Stimulated activated CD8-positive, alpha-beta memory T cell treated with anti-CD3 and anti-CD28 coated beads, Interleukin-2, amount 100 ng/mL, for 1 hour (primary cell): Measurements from ENCODE around the gene PUSL1.

Source experiments
- DNase-seq, 2 donors: peaks; one replicate each; pipeline ENCODE4 v3.0.0-alpha.2; 2020; ENCODE audit warnings: low read depth in 2 of 2

Gene PUSL1

DNA sequence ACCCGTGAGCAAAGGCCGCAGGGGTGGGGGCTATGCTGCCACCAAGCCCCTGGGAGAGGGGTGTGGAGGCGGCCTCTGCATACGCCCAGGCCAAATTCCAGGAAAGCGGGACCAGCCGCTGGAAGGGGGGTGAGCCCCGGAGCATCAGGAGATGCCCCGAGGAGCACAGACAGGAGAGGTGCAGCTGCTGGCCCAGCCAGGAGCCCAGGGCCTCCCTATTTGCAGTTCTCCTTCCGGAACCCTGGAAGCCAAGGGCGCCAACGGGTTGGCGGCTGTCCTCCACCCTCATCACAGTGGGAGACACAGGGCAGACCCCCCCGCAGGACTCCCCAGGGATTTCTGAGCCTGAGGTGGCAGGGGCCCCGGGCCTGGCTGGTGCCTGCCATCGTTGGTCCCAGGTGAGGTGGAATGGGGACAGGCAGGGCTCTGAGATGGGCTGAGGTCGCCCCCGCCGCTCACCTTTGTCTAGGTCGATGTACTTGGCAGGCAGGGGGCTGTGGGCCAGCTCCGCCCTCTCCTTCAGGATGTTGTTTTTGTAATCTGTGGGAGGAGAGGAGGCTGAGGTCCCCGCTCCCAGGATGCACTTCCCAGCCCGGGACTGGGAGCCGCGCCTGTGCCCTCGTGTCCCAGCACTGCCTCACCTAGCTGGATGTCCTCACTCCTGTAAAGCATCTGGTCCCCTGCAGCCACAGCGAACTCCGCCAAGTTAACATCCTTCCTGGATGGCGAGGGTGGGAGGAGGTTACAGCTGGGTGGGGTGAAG, 45.2 kb downstream of the PUSL1 start:
- DNase-seq, result no peak

DNA sequence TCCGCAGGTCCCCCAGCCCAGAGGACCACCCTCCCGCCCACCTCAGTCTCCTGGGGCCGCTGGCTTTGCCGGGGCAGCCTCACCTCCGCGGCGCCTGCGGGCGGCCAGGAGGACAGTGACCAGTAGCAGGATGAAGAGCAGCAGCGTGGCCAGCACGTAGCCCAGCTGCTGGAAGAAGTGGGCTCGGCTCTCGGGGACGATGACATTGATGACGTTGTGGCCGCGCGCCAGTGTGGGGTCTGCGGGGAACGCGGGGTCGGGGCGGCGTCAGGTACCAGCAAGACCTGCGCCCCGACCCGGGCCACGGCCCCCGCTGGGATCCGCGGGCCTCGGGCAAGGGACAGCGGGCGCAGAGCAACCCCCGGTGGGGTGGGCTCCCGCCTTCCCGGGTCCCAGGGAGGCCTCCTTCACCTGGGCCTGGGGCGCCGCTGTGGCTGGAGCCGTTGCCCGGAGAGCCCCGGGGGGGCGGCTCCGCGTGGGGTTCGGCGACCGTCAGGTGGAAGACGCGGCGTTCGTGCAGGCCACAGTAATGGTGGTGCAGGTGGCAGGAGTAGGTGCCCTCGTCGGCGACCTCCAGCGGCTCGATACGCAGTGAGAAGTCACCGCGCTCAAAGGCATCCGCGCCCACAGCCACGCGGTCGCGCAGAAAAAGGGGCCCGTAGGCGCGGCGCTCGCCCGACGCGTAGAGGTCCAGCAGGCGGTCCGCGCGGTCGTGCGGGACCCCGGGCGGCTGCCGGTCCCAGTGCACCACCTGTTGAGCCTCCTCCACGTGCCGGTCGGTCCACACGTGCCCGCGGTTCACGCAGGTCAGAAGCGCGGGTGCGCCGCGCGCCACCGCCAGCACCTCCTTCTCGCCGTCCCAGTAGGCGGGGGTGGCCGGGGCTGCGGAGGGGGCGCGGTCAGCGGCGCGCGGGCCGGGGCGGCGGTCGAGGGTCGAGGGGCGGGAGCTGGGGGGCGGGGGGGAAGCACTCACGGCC, 46.2 kb downstream of the PUSL1 start:
- DNase-seq, result no peak

DNA sequence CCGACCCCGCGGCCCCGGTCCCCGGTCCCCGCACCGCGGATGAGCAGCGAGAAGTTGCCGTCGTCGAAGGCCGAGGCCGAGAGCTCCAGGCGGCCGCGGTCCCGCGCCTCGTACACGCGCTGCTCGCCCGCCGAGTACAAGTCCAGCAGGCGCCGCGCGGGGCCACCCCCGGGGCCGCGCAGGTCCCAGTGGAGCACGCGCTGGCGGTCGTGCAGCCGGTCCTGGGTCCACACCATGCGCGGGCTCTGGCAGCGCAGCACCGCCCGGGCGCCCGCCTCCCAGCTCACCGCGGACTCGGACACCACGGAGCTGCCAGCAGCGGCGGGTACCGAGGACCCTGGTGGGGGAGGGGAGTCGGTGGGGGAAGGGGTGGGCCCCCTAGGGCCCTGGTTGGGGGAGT, 47.0 kb downstream of the PUSL1 start:
- no peak for DNase-seq

DNA sequence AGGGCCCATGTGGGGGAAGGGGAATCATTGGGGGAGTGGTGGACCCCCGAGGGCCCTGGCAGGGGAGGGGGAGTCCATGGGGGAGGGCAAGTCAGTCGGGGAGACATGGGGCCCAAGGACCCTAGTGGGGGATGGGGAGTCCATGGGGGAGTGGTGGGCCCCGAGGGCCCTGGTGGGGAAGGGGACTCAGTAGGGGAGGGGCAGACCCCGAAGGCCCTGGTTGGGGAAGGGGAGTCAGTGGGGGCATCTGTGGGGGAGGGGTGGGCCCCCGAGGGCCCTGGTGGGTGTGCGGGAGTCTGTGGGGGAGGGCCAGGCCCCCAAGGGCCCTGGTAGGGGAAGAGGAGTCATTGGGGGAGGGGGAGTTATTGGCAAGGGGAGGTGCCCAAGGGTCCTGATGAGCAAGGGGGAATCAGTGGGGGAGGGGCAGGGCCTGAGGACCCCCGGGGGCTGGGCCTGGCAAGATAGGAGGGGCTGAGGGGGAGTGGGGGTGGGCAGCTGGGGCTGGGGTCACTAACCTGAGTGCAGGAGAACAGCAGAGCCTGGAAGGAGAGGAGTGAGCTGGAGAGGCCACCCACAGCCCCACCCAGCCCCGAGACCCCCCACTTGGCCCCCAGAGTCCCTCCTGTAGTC, 47.9 kb downstream of the PUSL1 start:
- no peak for DNase-seq

DNA sequence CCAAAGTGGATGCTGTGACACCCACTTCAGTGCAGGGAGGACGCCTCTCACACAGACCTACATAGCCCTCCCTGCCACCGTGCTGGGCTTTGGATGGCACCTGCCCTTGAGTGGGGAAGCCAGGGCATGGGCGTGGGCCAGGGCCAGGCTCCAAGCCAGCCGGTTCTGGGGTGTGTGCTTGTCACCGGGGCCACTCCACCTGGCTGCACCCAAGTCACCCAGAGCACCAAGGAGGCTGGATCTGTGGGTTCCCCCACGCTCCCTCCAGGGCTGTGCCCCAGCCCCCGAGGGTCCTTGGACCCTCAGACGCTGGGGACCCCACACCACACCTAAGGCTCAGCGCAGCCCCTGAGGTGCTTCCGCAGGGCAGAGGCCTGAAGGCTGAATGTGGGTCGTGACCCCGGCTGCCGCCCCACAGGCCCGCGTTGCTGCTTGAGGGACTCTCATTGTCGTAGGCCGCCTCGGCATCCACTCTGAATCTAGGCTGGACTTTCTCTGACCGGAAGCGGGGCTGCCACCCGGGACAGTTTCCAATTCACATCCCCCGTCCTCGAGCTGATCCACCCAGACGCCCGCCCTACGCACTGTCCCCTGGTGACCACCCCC, 48.5 kb downstream of the PUSL1 start:
- DNase-seq, result no peak

DNA sequence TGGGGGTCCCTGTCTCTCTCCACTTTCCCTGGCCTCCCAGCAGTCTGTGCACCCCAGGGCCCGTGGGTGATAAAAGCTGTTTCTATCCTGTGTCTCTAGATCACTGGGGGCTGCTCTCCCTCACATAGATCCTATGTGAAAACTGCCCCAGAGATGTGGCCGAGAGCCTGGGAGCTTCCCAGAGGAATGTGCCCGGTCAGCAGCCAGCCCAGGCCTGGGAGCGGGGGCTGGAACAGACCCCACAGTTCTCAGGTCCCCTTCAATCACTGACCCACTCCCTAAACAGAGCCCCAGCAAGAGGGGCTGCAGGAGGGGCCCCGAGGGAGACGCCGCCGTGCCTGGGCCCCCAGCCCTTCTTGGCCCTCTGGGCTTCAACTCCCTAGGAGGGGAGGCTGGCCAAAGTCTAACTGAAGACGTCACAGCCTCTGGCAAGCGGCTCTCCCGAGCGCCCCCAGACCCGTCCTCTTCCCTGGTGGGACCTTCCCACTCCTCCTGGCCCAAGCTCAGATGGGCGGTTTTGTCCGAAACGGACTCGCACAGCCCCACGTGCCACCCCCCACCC, 49.6 kb downstream of the PUSL1 start:
- DNase-seq, result no peak

DNA sequence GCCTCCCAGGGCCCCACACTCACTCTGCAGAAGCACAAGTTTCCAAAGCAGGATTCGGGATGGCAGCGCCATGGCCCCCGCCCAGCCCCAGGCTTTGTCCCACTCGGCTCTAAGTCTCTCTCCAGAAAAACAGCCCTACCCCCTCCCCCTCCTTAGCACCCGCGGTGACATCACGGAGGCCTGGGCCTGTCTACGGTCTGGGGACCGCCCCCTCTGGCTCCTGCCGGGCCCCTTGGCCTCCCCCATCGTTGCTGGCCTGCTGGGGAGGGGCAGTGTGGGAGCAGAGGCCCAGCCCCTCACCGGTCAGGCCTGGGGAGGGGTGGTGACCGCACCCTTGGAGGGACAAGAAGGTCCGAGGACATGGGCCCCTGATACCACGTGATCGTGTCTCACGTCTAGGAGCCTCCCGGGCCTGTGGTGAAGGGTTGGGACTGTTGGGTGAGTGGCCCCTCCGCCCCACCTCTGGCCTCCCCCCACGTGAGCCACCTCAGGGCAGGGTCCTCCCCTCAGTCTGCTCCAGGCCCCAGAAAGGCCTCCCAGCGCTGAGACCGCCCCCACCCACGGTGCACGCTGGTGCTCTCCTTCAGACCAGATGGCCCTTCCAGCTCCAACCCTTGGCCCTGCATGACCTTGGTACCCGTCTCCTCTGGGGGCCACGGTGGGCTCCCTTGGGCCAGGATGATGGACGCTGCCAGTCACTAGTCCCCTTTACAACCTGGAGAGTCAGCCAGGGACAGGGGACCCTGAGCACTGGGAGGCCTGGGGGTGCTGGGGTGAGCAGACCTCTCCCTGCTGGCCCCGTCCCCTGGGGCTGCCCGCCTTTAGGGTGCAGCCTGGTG, 50.3 kb downstream of the PUSL1 start, which contains the start of gene MXRA8:
Gene MXRA8, minus strand, starts transcription at position 123 of the 839 bp plus-strand sequence. Its CDS starts 51 bp downstream, at position 72.
- no peak for DNase-seq

DNA sequence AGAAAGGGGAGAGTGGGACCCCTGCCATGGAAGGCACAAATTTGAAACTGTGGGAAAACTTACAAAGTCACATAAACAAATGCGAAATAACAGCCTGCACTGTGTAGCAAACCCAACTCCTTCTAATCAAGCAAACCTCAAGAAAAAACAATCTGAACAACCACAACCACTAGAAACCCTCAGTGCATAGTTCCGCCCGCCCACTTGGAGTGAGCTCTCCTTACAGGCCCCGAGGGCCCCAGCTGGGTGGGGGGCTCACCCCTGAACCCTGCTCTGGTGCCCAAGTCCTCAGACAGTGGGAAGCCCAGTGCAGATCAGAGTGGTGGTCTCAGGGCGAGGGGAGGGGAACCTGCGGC, 50.9 kb downstream of the PUSL1 start:
- no peak for DNase-seq

DNA sequence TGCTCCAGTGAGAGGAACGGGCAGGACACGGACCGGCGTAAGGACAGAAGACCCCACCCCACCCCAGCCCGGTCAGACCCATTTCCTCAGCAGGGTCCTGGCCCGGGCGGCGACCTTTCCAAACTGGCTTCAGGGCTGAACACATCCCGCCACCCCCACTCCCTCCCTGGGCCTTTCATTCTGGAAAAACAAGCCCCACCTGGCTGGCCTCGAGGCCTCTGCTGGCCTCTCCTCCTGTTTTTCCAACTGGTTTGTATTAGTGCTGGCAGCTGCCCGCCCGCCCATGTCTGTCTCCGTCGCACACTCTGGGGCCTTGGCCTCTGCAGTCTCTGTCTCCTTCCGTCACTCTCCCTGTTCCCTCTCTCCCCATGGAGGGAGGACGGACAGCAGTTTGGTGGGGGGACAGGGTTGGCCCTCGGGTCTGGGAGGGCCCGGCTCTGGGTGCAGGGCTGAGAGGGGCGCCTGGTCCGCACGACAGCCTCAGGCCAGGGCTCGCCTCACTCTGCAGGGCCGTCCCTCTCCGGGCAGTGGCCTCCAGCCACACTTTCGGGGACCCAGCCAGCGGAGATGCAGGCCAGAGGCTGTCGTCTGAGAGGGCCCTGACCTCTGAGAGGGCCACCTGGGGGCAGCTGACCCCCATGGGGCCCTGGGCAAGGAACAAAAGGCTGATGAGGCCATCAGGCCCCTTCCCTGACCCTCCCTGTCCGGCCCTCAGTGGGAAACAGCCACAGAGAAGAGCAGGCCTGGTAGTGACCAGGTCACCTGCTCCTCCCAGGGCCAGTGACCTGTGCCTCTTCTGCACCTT, 51.5 kb downstream of the PUSL1 start:
- DNase-seq, result no peak

DNA sequence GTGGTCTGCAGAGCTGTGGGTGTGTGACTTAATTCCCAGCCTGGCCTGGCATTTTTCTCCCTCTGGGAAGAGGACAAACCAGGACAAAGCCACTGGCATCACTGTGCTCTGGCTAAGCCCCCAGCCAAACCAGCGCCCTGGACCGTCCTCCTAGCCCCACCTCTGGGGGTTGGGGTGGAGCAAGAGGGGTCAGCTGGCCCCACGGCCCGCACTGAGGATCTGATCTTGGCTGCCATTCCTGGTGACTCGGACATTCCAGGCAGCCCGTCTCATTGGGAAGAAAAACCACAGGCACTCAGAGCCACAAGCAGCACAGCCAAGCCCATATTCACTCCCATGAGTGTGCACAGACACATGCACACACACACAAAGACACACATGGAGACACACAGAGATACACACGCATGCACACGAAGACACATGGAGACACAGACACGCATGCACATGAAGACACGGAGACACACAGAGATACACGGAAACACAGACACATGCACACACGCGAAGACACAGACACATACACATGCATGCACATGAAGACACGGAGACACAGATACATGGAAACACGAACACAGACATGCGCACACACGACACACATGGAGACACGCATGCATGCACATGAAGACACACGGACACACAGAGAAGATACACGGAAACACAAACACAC, 52.2 kb downstream of the PUSL1 start:
- DNase-seq, result no peak
